ENCODE measurements around the gene SLC25A53. TPM values are rescaled to one million over a fixed set of nuclear protein-coding genes. Genes with fewer than 3 reads are reported as not detected.

Gene SLC25A53
- polyA plus RNA-seq, 3 donors = 5.9 to 9.6 (median 7.6) TPM

DNA sequence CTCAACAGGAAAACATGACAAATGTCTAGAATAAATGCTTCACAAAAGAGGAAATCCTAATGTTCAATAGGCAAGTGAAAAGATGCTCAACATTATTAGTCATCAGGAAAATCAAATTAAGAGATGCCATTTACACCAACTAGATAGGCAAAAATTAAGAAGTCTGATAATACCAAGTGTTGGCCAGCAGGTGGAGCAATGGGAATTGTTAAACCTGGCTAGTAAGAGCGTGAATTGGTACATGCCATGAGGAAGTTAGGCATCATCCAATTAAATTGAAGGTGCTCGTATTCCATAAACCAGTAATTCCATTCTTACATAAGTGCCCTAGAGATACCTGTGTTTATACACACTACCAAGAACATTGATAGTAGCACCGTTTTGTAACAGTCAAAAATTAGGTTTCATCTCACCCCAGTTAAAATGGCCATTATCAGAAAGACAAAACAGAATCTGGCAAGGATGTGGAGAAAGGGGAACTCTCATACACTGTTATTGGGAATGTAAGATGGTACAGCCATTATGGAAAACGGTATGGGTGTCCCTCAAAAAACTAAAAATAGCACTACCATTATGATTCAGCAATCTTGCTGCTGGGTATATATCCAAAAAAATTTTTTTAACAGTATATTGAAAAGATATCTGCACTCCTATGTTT, 58.5 kb downstream of the SLC25A53 start:
- Histone ChIP-seq H3K9me3 (replicated peaks in 1 of 2; ENCODE audit: control insufficient read depth in 1 of 2, insufficient read depth in 1 of 2, low read length in 2 of 2) (no peaks in the 10 kb centered on the region), H3K36me3 (replicated peaks in 1 of 2; ENCODE audit: control insufficient read depth in 1 of 2, insufficient read depth in 2 of 2, low read length in 2 of 2) (no peaks in the 10 kb centered on the region), H3K4me2 (replicated peaks; ENCODE audit: extremely low read depth, low read length, poor library complexity, severe bottlenecking) (no peak overlapping the region), H3K4me1 (ENCODE audit: control insufficient read depth in 1 of 2, insufficient read depth in 2 of 2, low read length in 2 of 2) (no peaks in the 10 kb centered on the region), H4K20me1 (ENCODE audit: insufficient read depth, low read length) (no peaks in the 10 kb centered on the region), H3K79me2 (ENCODE audit: insufficient read depth, low read length) (no peaks in the 10 kb centered on the region), H3K27me3 (ENCODE audit: control insufficient read depth in 2 of 2, insufficient read depth in 2 of 2, low read length in 2 of 2) (no peaks in the 10 kb centered on the region), H3K4me3 (replicated peaks in 1 of 3; ENCODE audit: low read depth in 2 of 3, low read length in 3 of 3) (no peak overlapping the region), H3K9ac (ENCODE audit: insufficient read depth, low read length, poor library complexity, severe bottlenecking) (no peak overlapping the region), H3K27ac (ENCODE audit: low read depth in 1 of 2, low read length in 2 of 2) (no peak overlapping the region), H2AFZ (ENCODE audit: insufficient read depth, low read depth, low read length, poor library complexity, severe bottlenecking) (no peak overlapping the region)
- no peaks in the 10 kb centered on the region for H3K4me1 Mint-ChIP-seq
- intact Hi-C loops (cut with micrococcal nuclease) = loop anchor here in 1 of 2 donors (2.0 kb wide), 1 partner anchor 39 kb away; no protein-coding TSS in a partner anchor
- no peak overlapping the region for H3K27ac Mint-ChIP-seq
- WGBS (ENCODE audit: insufficient coverage) = no CpG with 5 or more reads among the region's 4 CpGs
- H3K9me3 Mint-ChIP-seq = no peaks in the 10 kb centered on the region
- TF ChIP-seq CTCF (IDR thresholded peaks at IDR 0.05) = peak; percentile 34
- H3K36me3 Mint-ChIP-seq = no peaks in the 10 kb centered on the region
- peaks cover 0 to 12% (median 8%) of the 10 kb centered on the region in 3 donors for H3K27me3 Mint-ChIP-seq (ENCODE audit: low read depth in 3 of 3)
- DNase-seq = peak; percentile 47 to 78 (median 52)
- no peak overlapping the region for H3K4me3 Mint-ChIP-seq

GRCh38 chrX:104085919-104086318, 70.9 kb downstream of the SLC25A53 start:
- TF ChIP-seq CTCF (IDR thresholded peaks at IDR 0.05) = no peak
- Histone ChIP-seq H3K27ac (ENCODE audit: low read depth in 1 of 2, low read length in 2 of 2) (no peak overlapping the region), H3K36me3 (replicated peaks in 1 of 2; ENCODE audit: control insufficient read depth in 1 of 2, insufficient read depth in 2 of 2, low read length in 2 of 2) (no peaks in the 10 kb centered on the region), H3K4me1 (ENCODE audit: control insufficient read depth in 1 of 2, insufficient read depth in 2 of 2, low read length in 2 of 2) (no peaks in the 10 kb centered on the region), H2AFZ (ENCODE audit: insufficient read depth, low read depth, low read length, poor library complexity, severe bottlenecking) (no peak overlapping the region), H3K4me2 (replicated peaks; ENCODE audit: extremely low read depth, low read length, poor library complexity, severe bottlenecking) (no peak overlapping the region), H3K79me2 (ENCODE audit: insufficient read depth, low read length) (no peaks in the 10 kb centered on the region), H3K9ac (ENCODE audit: insufficient read depth, low read length, poor library complexity, severe bottlenecking) (no peak overlapping the region), H3K4me3 (replicated peaks in 1 of 3; ENCODE audit: low read depth in 2 of 3, low read length in 3 of 3) (no peak overlapping the region), H3K27me3 (ENCODE audit: control insufficient read depth in 2 of 2, insufficient read depth in 2 of 2, low read length in 2 of 2) (no peaks in the 10 kb centered on the region), H3K9me3 (replicated peaks in 1 of 2; ENCODE audit: control insufficient read depth in 1 of 2, insufficient read depth in 1 of 2, low read length in 2 of 2) (no peaks in the 10 kb centered on the region), H4K20me1 (ENCODE audit: insufficient read depth, low read length) (no peaks in the 10 kb centered on the region)
- no peaks in the 10 kb centered on the region for H3K36me3 Mint-ChIP-seq
- peaks cover 0 to 3% (median 2%) of the 10 kb centered on the region in 3 donors for H3K27me3 Mint-ChIP-seq (ENCODE audit: low read depth in 3 of 3)
- intact Hi-C loops (cut with micrococcal nuclease) = no loop called here
- no peaks in the 10 kb centered on the region for H3K4me1 Mint-ChIP-seq
- WGBS (ENCODE audit: insufficient coverage) = 94% methylated on average over 3 of the region's 7 CpGs
- no peak for DNase-seq
- no peak overlapping the region for H3K4me3 Mint-ChIP-seq
- H3K27ac Mint-ChIP-seq = no peak overlapping the region
- H3K9me3 Mint-ChIP-seq = peaks cover 0 to 2% (median 0%) of the 10 kb centered on the region in 7 donors
